HG02852 (cell line): Measurements from ENCODE around the gene SEMA6A.

ENCODE experiments used
- ATAC-seq: cut with Tn5 transposase; IDR thresholded peaks from one replicate; pipeline ENCODE4 v1.9.1; 2021; ENCODE audit warnings: mild to moderate bottlenecking, moderate library complexity; ENCODE audit not compliant: unreplicated experiment

Gene SEMA6A

GRCh38 chr5:116442931-116443551, 131.6 kb downstream of the SEMA6A start:
- ATAC-seq, result no peak

GRCh38 chr5:116442095-116442534, 132.5 kb downstream of the SEMA6A start:
- no peak for ATAC-seq

DNA sequence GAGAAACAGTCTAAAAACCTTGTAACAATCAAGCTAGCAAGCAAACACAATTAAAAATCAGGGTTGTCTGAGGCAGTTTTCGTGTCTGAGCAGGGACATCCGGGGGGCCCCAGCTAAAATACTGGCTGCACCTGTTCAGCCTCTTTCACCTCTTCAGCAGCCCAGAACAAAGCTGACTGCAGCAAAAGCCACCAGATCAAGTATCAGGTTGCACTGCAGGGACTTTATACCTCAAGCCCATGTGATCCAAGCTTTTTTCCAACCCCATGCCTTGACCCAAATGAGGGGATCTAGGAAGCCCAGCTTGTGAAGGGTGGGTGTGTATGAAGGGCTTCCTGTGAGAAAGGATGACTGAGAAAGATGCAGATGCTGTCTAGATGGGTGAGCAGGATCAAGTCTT, 133.4 kb downstream of the SEMA6A start:
- ATAC-seq, result no peak

DNA sequence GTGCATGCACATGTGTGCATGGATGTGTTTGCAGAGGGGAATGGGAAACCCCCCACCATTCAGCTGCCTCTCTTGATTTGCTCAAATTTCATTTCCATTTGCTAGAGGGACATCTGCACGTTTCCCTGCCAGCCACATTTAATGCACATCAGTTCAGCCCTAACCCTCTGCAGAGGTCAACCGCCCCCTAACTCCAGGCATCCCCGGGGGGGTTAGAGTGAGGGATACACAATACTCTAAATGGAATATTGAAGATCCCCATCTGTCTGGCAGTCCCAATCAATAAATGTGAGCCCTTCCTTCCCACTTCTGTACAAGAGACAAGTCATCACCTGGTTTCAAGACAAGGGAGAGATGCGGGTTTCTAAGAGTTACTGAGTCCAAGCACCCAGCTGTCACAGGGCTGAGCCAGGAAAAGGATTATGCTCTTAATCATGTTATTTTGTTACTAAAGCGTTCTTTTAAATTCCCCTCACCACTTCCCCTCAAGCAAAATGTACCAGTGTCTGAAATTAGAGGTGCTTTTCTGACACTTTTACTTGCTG, 134.1 kb downstream of the SEMA6A start:
- ATAC-seq, result no peak

DNA sequence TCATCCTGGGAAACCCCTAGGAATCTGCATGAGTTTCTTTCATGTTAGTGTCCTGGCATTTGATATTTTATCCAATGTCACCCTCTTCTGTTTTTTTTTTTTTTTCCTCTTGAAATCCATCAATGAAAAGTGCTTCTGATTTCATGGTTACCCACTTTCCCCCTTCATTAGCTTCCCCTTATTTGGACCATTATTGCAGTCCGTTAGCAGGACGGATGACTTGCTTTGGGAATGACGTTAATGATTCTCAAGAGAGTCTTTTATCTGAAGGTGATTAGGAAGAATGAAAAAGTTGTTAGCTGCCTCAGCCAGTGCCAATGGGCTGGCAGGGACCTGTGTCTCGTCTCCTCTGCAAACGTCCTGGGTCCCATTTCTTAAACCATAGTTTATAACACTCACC, 134.7 kb downstream of the SEMA6A start:
- no peak for ATAC-seq

DNA sequence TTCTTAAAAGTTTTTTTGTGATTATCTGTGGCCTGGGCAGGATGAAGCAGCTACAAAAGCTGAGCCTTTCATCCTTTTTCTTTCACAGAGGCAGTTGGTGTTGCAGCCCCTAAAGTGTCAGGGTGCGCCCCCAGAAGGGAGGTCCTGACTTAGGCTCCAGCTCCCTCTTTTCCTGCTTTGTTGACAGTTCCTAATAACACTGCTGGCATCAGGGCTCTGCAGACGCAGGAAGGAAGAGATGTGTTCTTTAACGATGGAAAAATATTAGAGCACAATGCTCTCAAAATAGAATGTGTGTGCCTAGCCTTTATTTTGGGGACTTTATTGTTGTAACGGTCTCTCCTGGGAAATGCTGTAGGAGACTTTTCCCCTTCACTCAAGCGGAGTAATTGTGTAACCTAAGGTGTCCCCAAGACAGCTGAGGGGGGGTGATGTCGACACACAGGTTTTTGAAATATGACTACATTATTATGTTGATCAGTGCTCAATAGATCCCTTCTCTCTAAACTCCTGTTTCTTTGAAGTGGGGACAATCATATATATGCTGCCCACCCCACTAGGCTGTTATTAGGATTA, 135.6 kb downstream of the SEMA6A start:
- ATAC-seq, result no peak

DNA sequence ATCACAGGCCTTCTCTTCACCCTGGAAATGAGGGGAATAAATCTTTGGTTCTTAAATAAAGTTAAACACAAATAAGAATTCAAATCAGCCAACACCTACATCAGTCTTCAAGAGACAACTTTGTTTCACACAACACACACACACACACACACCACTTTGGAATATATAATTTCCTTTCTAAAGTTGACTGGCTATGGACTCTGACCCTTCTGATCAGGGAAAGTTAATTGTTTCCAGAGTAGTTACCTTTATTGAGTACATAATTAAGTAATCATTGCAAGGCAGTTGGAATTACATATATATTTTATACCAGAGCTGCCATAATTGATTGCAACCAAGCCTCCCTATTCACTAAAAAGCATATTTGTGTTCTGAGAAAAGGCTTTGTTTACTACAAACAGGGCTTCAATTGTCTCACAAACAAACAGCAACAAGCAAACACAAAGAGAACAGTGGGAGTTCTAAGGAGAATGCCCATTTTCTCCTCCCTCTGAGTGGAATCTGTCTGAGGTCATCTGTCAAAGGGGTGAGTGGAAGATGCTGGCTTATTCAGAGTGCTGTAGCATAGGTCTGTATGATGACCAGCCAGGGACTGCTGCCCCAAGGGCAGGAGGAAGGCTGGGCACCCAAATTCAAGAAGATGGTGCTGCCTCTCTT, 136.6 kb downstream of the SEMA6A start:
- no peak for ATAC-seq

GRCh38 chr5:116437351-116437705, 137.3 kb downstream of the SEMA6A start:
- ATAC-seq, result no peak

- no peak for ATAC-seq
Observed at GRCh38 chr5:116436674-116437350, 137.8 kb downstream of the SEMA6A start.

GRCh38 chr5:116428966-116429365, 145.7 kb downstream of the SEMA6A start:
- ATAC-seq, result no peak

GRCh38 chr5:116428413-116428812, 146.2 kb downstream of the SEMA6A start:
- no peak for ATAC-seq

DNA sequence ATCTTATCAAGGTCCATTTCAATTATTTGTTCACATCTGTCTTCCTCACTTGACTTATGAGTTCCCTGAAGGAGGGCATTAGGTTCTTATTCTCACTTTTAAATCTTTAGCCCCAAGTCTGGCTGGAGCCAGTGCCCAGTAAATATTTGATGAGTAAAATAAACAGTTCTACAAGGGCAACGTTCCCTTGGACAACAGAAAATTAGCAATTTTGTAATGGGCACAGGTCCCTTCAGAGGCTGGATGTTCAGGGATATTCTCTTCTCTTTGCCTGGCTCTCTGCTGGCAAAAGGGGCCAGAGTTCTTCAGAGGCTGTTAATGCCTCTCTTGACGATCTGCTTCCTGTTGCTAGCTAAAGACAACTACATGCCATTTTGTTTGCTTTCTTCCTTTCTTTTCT, 149.7 kb downstream of the SEMA6A start:
- ATAC-seq, result no peak

DNA sequence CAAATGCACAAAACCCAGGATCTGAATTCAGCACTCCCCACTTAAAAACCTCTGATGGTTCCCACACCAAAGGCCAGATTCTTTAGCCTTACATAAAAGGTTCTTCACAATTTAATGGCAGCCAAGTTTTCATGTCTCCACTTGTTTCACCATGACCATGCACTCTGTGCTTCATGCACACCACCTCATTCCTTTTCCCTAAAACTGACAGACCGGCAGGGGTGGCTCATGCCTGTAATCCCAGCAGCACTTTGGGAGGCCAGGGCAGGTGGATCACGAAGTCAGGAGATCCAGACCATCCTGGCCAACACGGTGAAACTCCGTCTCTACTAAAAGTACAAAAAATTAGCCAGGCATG, 150.4 kb downstream of the SEMA6A start:
- ATAC-seq, result no peak

GRCh38 chr5:116423587-116424257, 150.9 kb downstream of the SEMA6A start:
- ATAC-seq, result no peak

GRCh38 chr5:116423141-116423540, 151.5 kb downstream of the SEMA6A start:
- no peak for ATAC-seq

GRCh38 chr5:116421080-116421629, 153.5 kb downstream of the SEMA6A start:
- ATAC-seq, result no peak

GRCh38 chr5:116420540-116420939, 154.1 kb downstream of the SEMA6A start:
- ATAC-seq, result no peak

DNA sequence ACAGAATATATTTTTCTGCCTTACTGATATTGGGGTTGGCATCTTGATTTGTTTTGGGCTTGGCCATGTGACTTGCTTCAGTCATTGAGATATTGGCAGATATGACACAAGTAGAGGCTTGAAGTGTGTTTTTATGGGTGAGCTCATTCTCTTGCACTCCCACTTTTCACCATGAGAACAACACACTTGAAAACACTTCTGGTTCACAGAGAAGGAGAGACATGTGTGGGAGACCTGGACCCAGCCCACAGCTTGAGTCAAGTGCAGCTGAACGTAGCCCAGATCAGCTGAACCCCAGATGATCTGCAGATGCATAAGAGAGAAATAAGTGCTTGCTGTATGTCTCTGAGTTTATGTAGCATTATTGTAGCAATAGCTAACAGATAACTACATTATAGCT, 155.4 kb downstream of the SEMA6A start:
- ATAC-seq, result no peak

GRCh38 chr5:116418774-116419173, 155.8 kb downstream of the SEMA6A start:
- ATAC-seq, result no peak

GRCh38 chr5:116418016-116418415, 156.6 kb downstream of the SEMA6A start:
- no peak for ATAC-seq

GRCh38 chr5:116415989-116416388, 158.6 kb downstream of the SEMA6A start:
- no peak for ATAC-seq
